Body of pancreas (tissue), 4 donors: ENCODE data around the gene CCDC146.

Source experiments
- POLR2A ChIP-seq, 3 donors: fragments of 450-650 bp; IDR thresholded peaks; one replicate each; pipeline ENCODE4 v1.6.1; 2016; ENCODE audit warnings: antibody characterized with exemption in 3 of 3, mild to moderate bottlenecking in 2 of 3
- TF ChIP-seq, protein P1 (sequence below), 7 experiments: fragments of 450-650 bp in 4 of 7; fragments of 200-600 bp in 3 of 7; sonication (generic) in 3 of 7; IDR thresholded peaks; one replicate each; pipeline ENCODE4 v1.5.1; 2016 to 2019; ENCODE audit warnings: antibody characterized with exemption in 7 of 7

DNA sequence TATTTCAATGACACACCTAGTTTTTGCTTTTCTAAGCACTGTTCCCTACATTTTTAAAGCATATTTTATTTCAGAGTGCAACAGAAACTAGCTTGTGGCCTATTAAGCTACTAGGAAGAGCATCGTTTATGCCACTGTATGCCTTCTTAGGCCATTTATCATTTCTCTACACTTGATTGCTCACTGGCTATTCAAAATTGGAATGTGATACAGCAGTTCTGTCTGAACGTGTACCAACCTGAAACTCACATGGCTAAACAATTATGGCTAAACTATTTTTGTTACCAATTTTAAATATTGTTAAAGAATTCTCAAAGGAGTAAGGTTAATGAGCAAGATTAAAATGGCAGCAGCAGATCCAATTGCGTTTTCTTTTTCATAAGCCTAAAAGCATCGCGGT lies 188.6 kb downstream of the CCDC146 start:
- TF ChIP-seq, protein P1, sequence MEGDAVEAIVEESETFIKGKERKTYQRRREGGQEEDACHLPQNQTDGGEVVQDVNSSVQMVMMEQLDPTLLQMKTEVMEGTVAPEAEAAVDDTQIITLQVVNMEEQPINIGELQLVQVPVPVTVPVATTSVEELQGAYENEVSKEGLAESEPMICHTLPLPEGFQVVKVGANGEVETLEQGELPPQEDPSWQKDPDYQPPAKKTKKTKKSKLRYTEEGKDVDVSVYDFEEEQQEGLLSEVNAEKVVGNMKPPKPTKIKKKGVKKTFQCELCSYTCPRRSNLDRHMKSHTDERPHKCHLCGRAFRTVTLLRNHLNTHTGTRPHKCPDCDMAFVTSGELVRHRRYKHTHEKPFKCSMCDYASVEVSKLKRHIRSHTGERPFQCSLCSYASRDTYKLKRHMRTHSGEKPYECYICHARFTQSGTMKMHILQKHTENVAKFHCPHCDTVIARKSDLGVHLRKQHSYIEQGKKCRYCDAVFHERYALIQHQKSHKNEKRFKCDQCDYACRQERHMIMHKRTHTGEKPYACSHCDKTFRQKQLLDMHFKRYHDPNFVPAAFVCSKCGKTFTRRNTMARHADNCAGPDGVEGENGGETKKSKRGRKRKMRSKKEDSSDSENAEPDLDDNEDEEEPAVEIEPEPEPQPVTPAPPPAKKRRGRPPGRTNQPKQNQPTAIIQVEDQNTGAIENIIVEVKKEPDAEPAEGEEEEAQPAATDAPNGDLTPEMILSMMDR (IDR thresholded peaks at IDR 0.05), result no peak
- no peak for TF ChIP-seq POLR2A (IDR thresholded peaks at IDR 0.05)
